Spleen (tissue), 11 donors: Measurements from ENCODE around the gene CCR8. TPM values are rescaled to one million over a fixed set of nuclear protein-coding genes. Genes with fewer than 3 reads are reported as not detected.

ENCODE experiments used
- DNase-seq: peaks from one replicate; pipeline ENCODE4 v3.0.0-alpha.2; 2020
- H3K27ac ChIP-seq, 8 donors: fragments of 200-600 bp; sonication (generic) in 7 of 8; 1 replicate in 4 of 8; 2 replicates in 4 of 8; pipeline versions ENCODE4 v1.5.0 to v1.8.0; 2016 to 2021; ENCODE audit warnings: inconsistent platforms in 4 of 8, mild to moderate bottlenecking in 4 of 8, moderate library complexity in 1 of 8
- H3K27me3 ChIP-seq, 7 donors: fragments of 200-600 bp; sonication (generic) in 6 of 7; replicated peaks in 1 of 7; 1 replicate in 4 of 7; 2 replicates in 3 of 7; pipeline versions ENCODE4 v1.5.0 to v1.8.0; 2016 to 2021; ENCODE audit warnings: inconsistent platforms in 3 of 7, mild to moderate bottlenecking in 1 of 7
- H3K36me3 ChIP-seq, 6 donors: fragments of 200-600 bp; sonication (generic) in 5 of 6; 1 replicate in 4 of 6; 2 replicates in 2 of 6; pipeline versions ENCODE4 v1.5.0 to v1.8.0; 2016 to 2021; ENCODE audit warnings: inconsistent platforms in 2 of 6
- H3K4me1 ChIP-seq, 6 donors: fragments of 200-600 bp; sonication (generic) in 5 of 6; 1 replicate in 3 of 6; 2 replicates in 3 of 6; pipeline versions ENCODE4 v1.5.0 to v1.8.0; 2016 to 2021; ENCODE audit warnings: inconsistent platforms in 3 of 6
- H3K4me3 ChIP-seq, 8 donors: fragments of 200-600 bp; sonication (generic) in 7 of 8; 1 replicate in 4 of 8; 2 replicates in 4 of 8; pipeline versions ENCODE4 v1.5.0 to v1.8.0; 2016 to 2021; ENCODE audit warnings: inconsistent platforms in 4 of 8, mild to moderate bottlenecking in 4 of 8, moderate library complexity in 2 of 8
- H3K9me3 ChIP-seq, 8 donors: fragments of 200-600 bp; sonication (generic) in 7 of 8; 1 replicate in 4 of 8; 2 replicates in 4 of 8; pipeline versions ENCODE4 v1.5.0 to v1.8.0; 2016 to 2021; ENCODE audit warnings: inconsistent platforms in 4 of 8
- POLR2A ChIP-seq, 3 donors: fragments of 450-650 bp; IDR thresholded peaks; one replicate each; pipeline ENCODE4 v1.5.1; 2017; ENCODE audit warnings: antibody characterized with exemption in 3 of 3, mild to moderate bottlenecking in 1 of 3
- POLR2AphosphoS5 ChIP-seq, 3 donors: sonication (generic); formaldehyde crosslinking; IDR thresholded peaks; one replicate each; pipeline ENCODE4 v1.5.1; 2017; ENCODE audit warnings: antibody characterized with exemption in 3 of 3
- WGBS, 5 donors: extraction: QIAGEN DNeasy Blood & Tissue Kit in 3 of 5; methylation state at CpG; one replicate each; pipeline versions ENCODE4 v1.1.5 to v1.1.7; 2013 to 2018; 5-methylcytosine and 5-hydroxymethylcytosine counted together
- intact Hi-C: fragments of 100-400 bp; cut with DNase I; formaldehyde crosslinking; loops from one replicate; pipeline ENCODE4 v1.15.0; 2023; ENCODE audit warnings: low total_unique reads
- polyA plus RNA-seq, 3 donors: library from polyadenylated mRNA; stranded (reverse); fragments of 200-250 nt; gene quantifications; one replicate each; pipeline ENCODE4 v1.2.1, GENCODE V29; 2013
- total RNA-seq, 7 donors: library from RNA; depleted of rRNA in 3 of 7; stranded (reverse); fragments of >200 nt in 3 of 7; fragmentation: NEBNext Ultra II Directional in 4 of 7; extraction: Animal tissue kit (Norgen Biotek cat#: 25700) in 4 of 7; gene quantifications; one replicate each; pipeline versions ENCODE4 v1.1.0 to v1.2.1, GENCODE V29; 2016 to 2021
- TF ChIP-seq, protein P1 (sequence below), 11 experiments: fragments of 200-600 bp in 7 of 11; fragments of 450-650 bp in 4 of 11; sonication (generic) in 4 of 11; IDR thresholded peaks in 8 of 11; conservative IDR thresholded peaks in 3 of 11; 1 replicate in 7 of 11; 2 replicates in 4 of 11; pipeline versions ENCODE4 v1.4.0 to v1.8.0; 2016 to 2021; ENCODE audit warnings: antibody characterized with exemption in 11 of 11, inconsistent platforms in 4 of 11, mild to moderate bottlenecking in 1 of 11
- donor health status: healthy with polysubstance abuse.
- donor health status: DM: no; HTN: no; CAD: no; lungs with moderate emphysema.
- donor health status: DM: no; HTN: no; CAD: no.
- donor health status: Bipolar disorder and iron deficiency.
- donor health status: healthy.
- donor health status: DM: no; HTN: no; CAD: no.
- donor health status: DM: yes; HTN: yes; CAD: no.

Gene CCR8
- total and polyA plus RNA-seq, 10 donors: 0.06 to 2.1 (median 0.60) TPM; not detected in 3

DNA sequence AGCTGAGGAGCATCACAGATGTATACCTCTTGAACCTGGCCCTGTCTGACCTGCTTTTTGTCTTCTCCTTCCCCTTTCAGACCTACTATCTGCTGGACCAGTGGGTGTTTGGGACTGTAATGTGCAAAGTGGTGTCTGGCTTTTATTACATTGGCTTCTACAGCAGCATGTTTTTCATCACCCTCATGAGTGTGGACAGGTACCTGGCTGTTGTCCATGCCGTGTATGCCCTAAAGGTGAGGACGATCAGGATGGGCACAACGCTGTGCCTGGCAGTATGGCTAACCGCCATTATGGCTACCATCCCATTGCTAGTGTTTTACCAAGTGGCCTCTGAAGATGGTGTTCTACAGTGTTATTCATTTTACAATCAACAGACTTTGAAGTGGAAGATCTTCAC, 3.0 kb downstream of the CCR8 start:
- no peaks in the 10 kb centered on the region for H3K27me3 ChIP-seq
- 96 to 100% (median 96%) methylated on average over 4 of the region's 4 CpGs for WGBS, 5 donors
- no peak overlapping the region for H3K27ac ChIP-seq
- H3K4me1 ChIP-seq: no peaks in the 10 kb centered on the region
- no peaks in the 10 kb centered on the region for H3K9me3 ChIP-seq
- TF ChIP-seq POLR2A (IDR thresholded peaks at IDR 0.05): no peak
- TF ChIP-seq, protein P1, sequence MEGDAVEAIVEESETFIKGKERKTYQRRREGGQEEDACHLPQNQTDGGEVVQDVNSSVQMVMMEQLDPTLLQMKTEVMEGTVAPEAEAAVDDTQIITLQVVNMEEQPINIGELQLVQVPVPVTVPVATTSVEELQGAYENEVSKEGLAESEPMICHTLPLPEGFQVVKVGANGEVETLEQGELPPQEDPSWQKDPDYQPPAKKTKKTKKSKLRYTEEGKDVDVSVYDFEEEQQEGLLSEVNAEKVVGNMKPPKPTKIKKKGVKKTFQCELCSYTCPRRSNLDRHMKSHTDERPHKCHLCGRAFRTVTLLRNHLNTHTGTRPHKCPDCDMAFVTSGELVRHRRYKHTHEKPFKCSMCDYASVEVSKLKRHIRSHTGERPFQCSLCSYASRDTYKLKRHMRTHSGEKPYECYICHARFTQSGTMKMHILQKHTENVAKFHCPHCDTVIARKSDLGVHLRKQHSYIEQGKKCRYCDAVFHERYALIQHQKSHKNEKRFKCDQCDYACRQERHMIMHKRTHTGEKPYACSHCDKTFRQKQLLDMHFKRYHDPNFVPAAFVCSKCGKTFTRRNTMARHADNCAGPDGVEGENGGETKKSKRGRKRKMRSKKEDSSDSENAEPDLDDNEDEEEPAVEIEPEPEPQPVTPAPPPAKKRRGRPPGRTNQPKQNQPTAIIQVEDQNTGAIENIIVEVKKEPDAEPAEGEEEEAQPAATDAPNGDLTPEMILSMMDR (IDR thresholded peaks at IDR 0.05 in 8 of 11, conservative IDR thresholded peaks at IDR 0.05 in 3 of 11): no peak
- TF ChIP-seq POLR2AphosphoS5 (IDR thresholded peaks at IDR 0.05): no peak
- H3K4me3 ChIP-seq: no peak overlapping the region
- DNase-seq: no peak
- H3K36me3 ChIP-seq: no peaks in the 10 kb centered on the region
- intact Hi-C loops: no loop called here

DNA sequence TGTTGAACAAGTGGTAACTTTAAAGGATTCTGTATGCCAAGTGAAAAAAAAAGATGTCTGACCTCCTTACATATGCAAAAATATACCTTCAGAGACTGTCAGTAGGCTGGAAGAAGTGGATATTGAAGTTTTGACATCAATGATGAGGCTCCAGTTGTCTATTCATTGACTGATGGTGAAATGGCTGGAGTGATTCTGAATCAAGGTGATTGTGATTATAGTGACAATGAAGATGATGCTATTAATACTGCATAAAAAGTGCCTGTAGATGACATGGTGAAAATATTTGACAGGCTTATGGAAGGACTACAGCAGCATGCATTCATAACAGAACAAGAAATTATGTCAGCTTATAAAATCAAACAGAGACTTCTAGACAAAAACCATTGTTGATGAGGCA, 4.1 kb downstream of the CCR8 start:
- H3K4me3 ChIP-seq: no peak overlapping the region
- H3K27ac ChIP-seq: no peak overlapping the region
- no peak for DNase-seq
- H3K27me3 ChIP-seq: no peaks in the 10 kb centered on the region
- H3K4me1 ChIP-seq: no peaks in the 10 kb centered on the region
- intact Hi-C loops: no loop called here
- no peaks in the 10 kb centered on the region for H3K9me3 ChIP-seq
- no peaks in the 10 kb centered on the region for H3K36me3 ChIP-seq
- TF ChIP-seq, protein P1 (IDR thresholded peaks at IDR 0.05 in 8 of 11, conservative IDR thresholded peaks at IDR 0.05 in 3 of 11): no peak
- TF ChIP-seq POLR2AphosphoS5 (IDR thresholded peaks at IDR 0.05): no peak
- no peak for TF ChIP-seq POLR2A (IDR thresholded peaks at IDR 0.05)

DNA sequence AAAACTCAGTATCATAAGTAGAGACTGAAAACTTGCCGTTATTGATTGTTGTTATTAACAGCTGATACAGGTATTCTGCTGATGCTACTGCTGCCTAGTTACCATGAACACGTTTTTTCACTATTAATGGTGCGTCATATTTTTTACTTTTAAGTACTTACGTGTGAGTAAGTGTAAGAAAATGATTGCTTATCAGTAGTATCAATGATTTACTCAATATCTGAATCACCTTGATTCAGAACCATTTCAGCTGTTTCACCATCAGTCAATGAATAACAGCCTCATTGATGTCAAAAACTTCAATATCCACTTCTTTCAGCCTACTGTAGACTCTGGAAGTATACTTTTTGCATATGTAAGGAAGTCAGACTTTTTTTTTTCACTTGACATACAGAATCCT, 4.7 kb downstream of the CCR8 start:
- H3K9me3 ChIP-seq: no peaks in the 10 kb centered on the region
- 80 to 92% (median 92%) methylated on average over 4 of the region's 4 CpGs for WGBS, 5 donors

DNA sequence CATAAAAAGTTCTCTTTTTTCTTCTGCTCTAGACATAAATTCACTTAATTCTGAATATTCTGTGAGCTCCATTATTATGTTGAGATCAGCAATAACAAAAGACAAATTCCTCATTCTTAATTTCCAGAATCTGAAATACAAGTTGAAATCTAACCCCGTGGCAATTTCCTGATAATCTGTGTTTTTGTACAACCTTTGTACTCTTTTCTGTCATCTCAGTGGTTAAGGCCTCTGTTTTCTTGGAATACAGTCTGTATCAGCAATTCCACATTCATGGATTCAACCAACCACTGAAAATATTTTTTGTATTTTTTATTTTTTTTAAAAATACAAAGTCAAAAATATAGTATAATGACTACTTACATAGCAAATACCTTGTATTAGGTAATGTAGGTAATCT, 8.7 kb downstream of the CCR8 start:
- H3K9me3 ChIP-seq: no peaks in the 10 kb centered on the region
- H3K36me3 ChIP-seq: no peaks in the 10 kb centered on the region
- no peak for TF ChIP-seq POLR2AphosphoS5 (IDR thresholded peaks at IDR 0.05)
- TF ChIP-seq POLR2A (IDR thresholded peaks at IDR 0.05): no peak
- TF ChIP-seq, protein P1 (IDR thresholded peaks at IDR 0.05 in 8 of 11, conservative IDR thresholded peaks at IDR 0.05 in 3 of 11): no peak
- H3K4me3 ChIP-seq: no peak overlapping the region
- no peaks in the 10 kb centered on the region for H3K27me3 ChIP-seq
- no peak for DNase-seq
- WGBS, 5 donors: 83 to 97% (median 86%) methylated on average over 1 of the region's 1 CpG
- H3K4me1 ChIP-seq: no peaks in the 10 kb centered on the region
- intact Hi-C loops: no loop called here
- H3K27ac ChIP-seq: no peak overlapping the region

More for the DNA sequence above, 4.7 kb downstream of the CCR8 start:
- intact Hi-C loops: no loop called here
- Histone ChIP-seq H3K27ac (no peak overlapping the region), H3K36me3 (no peaks in the 10 kb centered on the region), H3K27me3 (no peaks in the 10 kb centered on the region), H3K4me3 (no peak overlapping the region), H3K4me1 (no peaks in the 10 kb centered on the region)
- DNase-seq: no peak
- TF ChIP-seq POLR2A (IDR thresholded peaks at IDR 0.05) (no peak), POLR2AphosphoS5 (IDR thresholded peaks at IDR 0.05) (no peak)
- TF ChIP-seq, protein P1 (IDR thresholded peaks at IDR 0.05 in 8 of 11, conservative IDR thresholded peaks at IDR 0.05 in 3 of 11): no peak
